KOPT-K1 (cell line): ENCODE data around the gene CPED1.

Experiments
- H3K27ac ChIP-seq: fragments of 200-600 bp; sonication (generic); 2 replicates; pipeline ENCODE4 v1.5.1; 2016; ENCODE audit warnings: antibody characterized with exemption, mild to moderate bottlenecking, low read depth, low read length; ENCODE audit not compliant: poor library complexity, severe bottlenecking
- H3K36me3 ChIP-seq: fragments of 200-600 bp; sonication (generic); 2 replicates; pipeline ENCODE4 v1.5.1; 2017; ENCODE audit warnings: antibody characterized with exemption, mild to moderate bottlenecking, low read length, moderate library complexity; ENCODE audit not compliant: insufficient read depth
- H3K9me3 ChIP-seq: fragments of 200-600 bp; sonication (generic); 2 replicates; pipeline ENCODE4 v1.5.1; 2017; ENCODE audit warnings: antibody characterized with exemption, low read length, mild to moderate bottlenecking; ENCODE audit not compliant: insufficient read depth, poor library complexity, severe bottlenecking

CPED1 gene

GRCh38 chr7:121083138-121083789 lies 94.8 kb downstream of the CPED1 start:
- no peak overlapping the region for H3K27ac ChIP-seq

GRCh38 chr7:121083790-121084251 lies 95.3 kb downstream of the CPED1 start:
- Histone ChIP-seq H3K9me3 (no peaks in the 10 kb centered on the region), H3K36me3 (no peaks in the 10 kb centered on the region), H3K27ac (no peak overlapping the region)

More at GRCh38 chr7:121083138-121083789, 94.8 kb downstream of the CPED1 start:
- no peaks in the 10 kb centered on the region for H3K9me3 ChIP-seq
- no peaks in the 10 kb centered on the region for H3K36me3 ChIP-seq

- Histone ChIP-seq H3K36me3 (no peaks in the 10 kb centered on the region), H3K27ac (no peak overlapping the region), H3K9me3 (no peaks in the 10 kb centered on the region)
These were observed 95.7 kb downstream of the CPED1 start for GRCh38 chr7:121084256-121084655.

GRCh38 chr7:121084748-121085336 lies 96.3 kb downstream of the CPED1 start:
- H3K9me3 ChIP-seq, result no peaks in the 10 kb centered on the region
- no peaks in the 10 kb centered on the region for H3K36me3 ChIP-seq
- no peak overlapping the region for H3K27ac ChIP-seq

GRCh38 chr7:121085922-121086321 lies 97.4 kb downstream of the CPED1 start:
- H3K36me3 ChIP-seq, result no peaks in the 10 kb centered on the region
- no peak overlapping the region for H3K27ac ChIP-seq
- no peaks in the 10 kb centered on the region for H3K9me3 ChIP-seq

- Histone ChIP-seq H3K27ac (no peak overlapping the region), H3K9me3 (no peaks in the 10 kb centered on the region), H3K36me3 (no peaks in the 10 kb centered on the region)
These were observed 100.4 kb downstream of the CPED1 start for GRCh38 chr7:121088870-121089269.

GRCh38 chr7:121094829-121095228 lies 106.3 kb downstream of the CPED1 start:
- H3K36me3 ChIP-seq, result no peaks in the 10 kb centered on the region
- H3K9me3 ChIP-seq, result no peaks in the 10 kb centered on the region
- H3K27ac ChIP-seq, result no peak overlapping the region

- no peak overlapping the region for H3K27ac ChIP-seq
- H3K36me3 ChIP-seq, result no peaks in the 10 kb centered on the region
- no peaks in the 10 kb centered on the region for H3K9me3 ChIP-seq
These were observed 109.1 kb downstream of the CPED1 start for GRCh38 chr7:121097577-121097976.

GRCh38 chr7:121099572-121099971 lies 111.1 kb downstream of the CPED1 start:
- H3K36me3 ChIP-seq, result no peaks in the 10 kb centered on the region
- no peak overlapping the region for H3K27ac ChIP-seq
- H3K9me3 ChIP-seq, result no peaks in the 10 kb centered on the region

GRCh38 chr7:121101083-121101482 lies 112.6 kb downstream of the CPED1 start:
- Histone ChIP-seq H3K9me3 (no peaks in the 10 kb centered on the region), H3K36me3 (no peaks in the 10 kb centered on the region), H3K27ac (no peak overlapping the region)

GRCh38 chr7:121101621-121102020 lies 113.1 kb downstream of the CPED1 start:
- Histone ChIP-seq H3K27ac (no peak overlapping the region), H3K36me3 (no peaks in the 10 kb centered on the region), H3K9me3 (no peaks in the 10 kb centered on the region)

- Histone ChIP-seq H3K36me3 (no peaks in the 10 kb centered on the region), H3K27ac (no peak overlapping the region), H3K9me3 (no peaks in the 10 kb centered on the region)
These were observed 114.1 kb downstream of the CPED1 start for GRCh38 chr7:121102619-121103018.

GRCh38 chr7:121103086-121103485 lies 114.6 kb downstream of the CPED1 start:
- Histone ChIP-seq H3K9me3 (no peaks in the 10 kb centered on the region), H3K36me3 (no peaks in the 10 kb centered on the region), H3K27ac (no peak overlapping the region)

- H3K27ac ChIP-seq, result no peak overlapping the region
- H3K9me3 ChIP-seq, result no peaks in the 10 kb centered on the region
- no peaks in the 10 kb centered on the region for H3K36me3 ChIP-seq
These were observed 115.1 kb downstream of the CPED1 start for GRCh38 chr7:121103579-121103978.

GRCh38 chr7:121105262-121105661 lies 116.8 kb downstream of the CPED1 start:
- Histone ChIP-seq H3K9me3 (no peaks in the 10 kb centered on the region), H3K36me3 (no peaks in the 10 kb centered on the region), H3K27ac (no peak overlapping the region)

- Histone ChIP-seq H3K36me3 (no peaks in the 10 kb centered on the region), H3K27ac (no peak overlapping the region), H3K9me3 (no peaks in the 10 kb centered on the region)
These were observed 119.5 kb downstream of the CPED1 start for GRCh38 chr7:121107923-121108498.
